ENCODE data around the gene SETD3. TPM values are rescaled to one million over a fixed set of nuclear protein-coding genes. Genes with fewer than 3 reads are reported as not detected.

The SETD3 gene
- total and polyA plus RNA-seq, 2 of the 8 experiments (the other 6 are each of a cell fraction or from before 2014, with no cell fraction given), result 24.0 to 64.0 TPM

DNA sequence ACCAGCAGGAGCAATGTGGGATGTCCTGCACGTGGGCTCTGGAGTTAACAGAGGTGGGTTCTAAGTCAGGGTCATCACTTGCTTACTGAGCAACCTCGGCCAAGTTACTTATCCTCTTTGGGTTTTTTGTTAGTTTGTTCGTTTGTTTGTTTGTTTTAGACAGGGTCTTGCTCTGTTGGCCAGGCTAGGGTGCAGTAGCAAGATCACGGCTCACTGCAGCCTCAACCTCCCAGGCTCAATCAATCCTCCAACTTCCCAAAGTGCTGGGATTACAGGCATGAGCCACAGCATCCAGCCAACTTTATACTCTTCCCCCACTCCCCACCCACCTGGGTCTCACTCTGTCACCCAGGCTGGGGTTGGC is 78.4 kb downstream of the SETD3 start:
- Histone ChIP-seq H4K20me1 (replicated peaks in 1 of 2; ENCODE audit: control insufficient read depth in 1 of 2, insufficient read depth in 2 of 2, low read length in 2 of 2) (peaks cover 0 to 2% of the 10 kb centered on the region in 2 experiments), H3K27me3 (replicated peaks in 1 of 4; ENCODE audit: control insufficient read depth in 3 of 4, extremely low read depth in 1 of 4, insufficient read depth in 3 of 4, low read length in 3 of 4) (no peaks in the 10 kb centered on the region), H2AK5ac (ENCODE audit: low read depth, low read length) (no peak overlapping the region), H3K9ac (replicated peaks in 1 of 4; ENCODE audit: extremely low read depth in 1 of 4, low read depth in 3 of 4, low read length in 3 of 4) (no peak overlapping the region), H3K23ac (ENCODE audit: insufficient read length) (no peak overlapping the region), H4K8ac (ENCODE audit: extremely low read depth, insufficient read depth, low read length) (no peak overlapping the region), H3K14ac (ENCODE audit: insufficient read length) (no peak overlapping the region), H3K23me2 (ENCODE audit: low read depth, low read length) (no peaks in the 10 kb centered on the region; the same call in 1 of the 2 replicates), H2BK5ac (ENCODE audit: low read depth, low read length) (no peak overlapping the region), H3K4me3 (ENCODE audit: extremely low read depth in 1 of 4, insufficient read depth in 2 of 4, low read depth in 3 of 4, low read length in 4 of 4) (no peak overlapping the region), H3K56ac (replicated peaks; ENCODE audit: insufficient read length, low read depth, low read length) (no peak overlapping the region), H2BK20ac (ENCODE audit: low read length) (no peak overlapping the region), H3K27ac (ENCODE audit: low read depth, low read length) (no peak overlapping the region), H3K9me3 (ENCODE audit: insufficient read depth in 2 of 2, low read depth in 1 of 2, low read length in 1 of 2) (no peaks in the 10 kb centered on the region), H3K4ac (replicated peaks; ENCODE audit: insufficient read length, low read depth, low read length) (no peak overlapping the region), H3K4me1 (replicated peaks in 1 of 4; ENCODE audit: control insufficient read depth in 3 of 4, insufficient read depth in 4 of 4, low read length in 3 of 4) (peaks cover 0 to 2% (median 0%) of the 10 kb centered on the region in 4 experiments; a peak in 2 of 7 replicates), H3K18ac (ENCODE audit: extremely low read depth, low read length) (no peak overlapping the region), H2BK120ac (replicated peaks; ENCODE audit: low read depth, low read length) (no peak overlapping the region), H4K5ac (ENCODE audit: insufficient read length, low read depth, low read length) (no peak overlapping the region), H3K4me2 (ENCODE audit: insufficient read depth in 1 of 2, low read depth in 2 of 2, low read length in 2 of 2) (no peak overlapping the region), H3K79me2 (ENCODE audit: control insufficient read depth in 1 of 2, insufficient read depth in 2 of 2, low read length in 2 of 2) (no peaks in the 10 kb centered on the region), H4K91ac (replicated peaks; ENCODE audit: insufficient read length, low read length) (no peak overlapping the region), H3K36me3 (ENCODE audit: control insufficient read depth in 2 of 4, insufficient read depth in 4 of 4, low read length in 3 of 4) (peaks cover 6 to 38% (median 20%) of the 10 kb centered on the region in 4 experiments), H3K79me1 (ENCODE audit: low read depth, low read length) (no peaks in the 10 kb centered on the region), H2AFZ (ENCODE audit: low read length) (no peak overlapping the region), H2BK12ac (ENCODE audit: low read depth, low read length) (no peak overlapping the region), H2BK15ac (ENCODE audit: low read length) (no peak overlapping the region)
- FAIRE-seq (no peak), DNase-seq (ENCODE audit: low read depth in 1 of 2, low spot score in 2 of 2) (no peak)
- no peak for TF ChIP-seq HDAC2 (IDR thresholded peaks at IDR 0.05; ENCODE audit: borderline replicate concordance in 1 of 2, low read depth in 2 of 2, low read length in 2 of 2)
- WGBS, 2 experiments (ENCODE audit: extremely low coverage in 1 of 2, insufficient coverage in 1 of 2, insufficient read length in 1 of 2, insufficient replicate concordance in 2 of 2, low coverage in 1 of 2, low lambda C conversion rate in 2 of 2, missing lambda C conversion rate in 1 of 2), result 94% methylated on average over 4 of the region's 4 CpGs; no CpG with 5 or more reads in 1 of the 2 experiments
- CTCF ChIA-PET (ENCODE audit: partially characterized antibody), result interaction anchor here (0.7 to 5.9 kb wide), 8 partner anchors 9 to 255 kb away, joined by 3 to 89 read pairs (median 4); no protein-coding TSS in a partner anchor
- POLR2A ChIA-PET (ENCODE audit: partially characterized antibody), result interaction anchor here (0.9 to 1.7 kb wide), 3 partner anchors 10 to 12 kb away, joined by 5 to 6 read pairs (median 5); no protein-coding TSS in a partner anchor

Measured in H1 (cell line).